ENCODE data around the gene NPTN. TPM values are rescaled to one million over a fixed set of nuclear protein-coding genes. Genes with fewer than 3 reads are reported as not detected.

NPTN gene
- polyA plus RNA-seq, 3 donors, result 86.5 to 137 (median 88.0) TPM

DNA sequence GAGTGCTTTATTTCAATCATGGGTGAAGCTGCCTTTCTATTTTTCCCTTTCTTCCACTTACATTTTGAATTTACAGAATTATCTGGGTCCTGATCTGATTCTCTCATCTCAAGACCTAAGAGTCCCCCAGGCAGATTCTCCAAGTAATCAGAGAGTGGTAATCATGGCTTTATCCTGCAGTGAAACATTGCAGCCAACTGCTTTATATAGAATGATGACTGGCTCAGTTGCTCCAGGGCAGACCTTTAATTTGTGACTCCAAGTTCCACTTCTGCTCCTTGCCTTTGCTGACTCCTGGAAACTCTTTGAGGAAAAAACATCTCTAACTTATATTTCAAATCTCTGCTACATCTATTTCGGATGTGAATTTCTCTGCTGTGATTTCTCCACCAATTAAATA, 25.5 kb upstream of the NPTN start:
- Mint-ChIP-seq H3K4me1 (no peaks in the 10 kb centered on the region), H3K9me3 (peaks cover 0 to 13% (median 6%) of the 10 kb centered on the region in 7 donors), H3K36me3 (no peaks in the 10 kb centered on the region), H3K4me3 (no peak overlapping the region), H3K27me3 (ENCODE audit: low read depth in 3 of 3) (peaks cover 0 to 12% (median 9%) of the 10 kb centered on the region in 3 donors), H3K27ac (no peak overlapping the region)
- H3K79me2 ChIP-seq (ENCODE audit: insufficient read depth, low read length), result no peaks in the 10 kb centered on the region
- TF ChIP-seq, protein P1, sequence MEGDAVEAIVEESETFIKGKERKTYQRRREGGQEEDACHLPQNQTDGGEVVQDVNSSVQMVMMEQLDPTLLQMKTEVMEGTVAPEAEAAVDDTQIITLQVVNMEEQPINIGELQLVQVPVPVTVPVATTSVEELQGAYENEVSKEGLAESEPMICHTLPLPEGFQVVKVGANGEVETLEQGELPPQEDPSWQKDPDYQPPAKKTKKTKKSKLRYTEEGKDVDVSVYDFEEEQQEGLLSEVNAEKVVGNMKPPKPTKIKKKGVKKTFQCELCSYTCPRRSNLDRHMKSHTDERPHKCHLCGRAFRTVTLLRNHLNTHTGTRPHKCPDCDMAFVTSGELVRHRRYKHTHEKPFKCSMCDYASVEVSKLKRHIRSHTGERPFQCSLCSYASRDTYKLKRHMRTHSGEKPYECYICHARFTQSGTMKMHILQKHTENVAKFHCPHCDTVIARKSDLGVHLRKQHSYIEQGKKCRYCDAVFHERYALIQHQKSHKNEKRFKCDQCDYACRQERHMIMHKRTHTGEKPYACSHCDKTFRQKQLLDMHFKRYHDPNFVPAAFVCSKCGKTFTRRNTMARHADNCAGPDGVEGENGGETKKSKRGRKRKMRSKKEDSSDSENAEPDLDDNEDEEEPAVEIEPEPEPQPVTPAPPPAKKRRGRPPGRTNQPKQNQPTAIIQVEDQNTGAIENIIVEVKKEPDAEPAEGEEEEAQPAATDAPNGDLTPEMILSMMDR (IDR thresholded peaks at IDR 0.05), result no peak
- no CpG with 5 or more reads among the region's 1 CpG for WGBS (ENCODE audit: insufficient coverage)
- no peaks in the 10 kb centered on the region for H3K27me3 ChIP-seq (ENCODE audit: control insufficient read depth in 2 of 2, insufficient read depth in 2 of 2, low read length in 2 of 2)
- intact Hi-C loops (cut with micrococcal nuclease), result no loop called here
- no peak overlapping the region for H3K4me2 ChIP-seq (replicated peaks; ENCODE audit: extremely low read depth, low read length, poor library complexity, severe bottlenecking)
- no peaks in the 10 kb centered on the region for H4K20me1 ChIP-seq (ENCODE audit: insufficient read depth, low read length)
- H3K27ac ChIP-seq (ENCODE audit: low read depth in 1 of 2, low read length in 2 of 2), result no peak overlapping the region
- no peak overlapping the region for H3K9ac ChIP-seq (ENCODE audit: insufficient read depth, low read length, poor library complexity, severe bottlenecking)
- no peaks in the 10 kb centered on the region for H3K36me3 ChIP-seq (replicated peaks in 1 of 2; ENCODE audit: control insufficient read depth in 1 of 2, insufficient read depth in 2 of 2, low read length in 2 of 2)
- no peak overlapping the region for H3K4me3 ChIP-seq (replicated peaks in 1 of 3; ENCODE audit: low read depth in 2 of 3, low read length in 3 of 3)
- no peak for DNase-seq
- no peak overlapping the region for H2AFZ ChIP-seq (ENCODE audit: insufficient read depth, low read depth, low read length, poor library complexity, severe bottlenecking)
- H3K4me1 ChIP-seq (ENCODE audit: control insufficient read depth in 1 of 2, insufficient read depth in 2 of 2, low read length in 2 of 2), result no peaks in the 10 kb centered on the region
- peaks cover 0 to 6% of the 10 kb centered on the region in 2 donors for H3K9me3 ChIP-seq (replicated peaks in 1 of 2; ENCODE audit: control insufficient read depth in 1 of 2, insufficient read depth in 1 of 2, low read length in 2 of 2)

DNA sequence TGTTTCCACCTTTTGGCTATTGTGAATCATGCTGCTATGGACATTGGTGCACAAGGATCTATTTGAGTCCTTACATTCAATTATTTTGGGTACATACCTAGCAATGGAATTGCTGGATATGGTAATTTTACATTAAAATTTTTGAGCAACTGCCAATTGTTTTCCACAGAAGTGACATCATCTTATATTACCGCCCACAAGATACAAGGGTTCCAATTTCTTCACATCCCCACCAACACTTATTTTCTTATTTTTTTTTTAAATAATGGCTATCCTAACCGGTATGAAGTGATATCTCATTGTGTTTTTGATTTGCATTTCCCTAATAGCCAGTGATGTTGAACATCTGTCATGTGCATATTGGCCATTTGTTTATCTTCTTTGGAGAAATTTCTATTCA, 22.5 kb upstream of the NPTN start:
- Histone ChIP-seq H2AFZ (ENCODE audit: insufficient read depth, low read depth, low read length, poor library complexity, severe bottlenecking) (no peak overlapping the region), H3K9me3 (replicated peaks in 1 of 2; ENCODE audit: control insufficient read depth in 1 of 2, insufficient read depth in 1 of 2, low read length in 2 of 2) (no peaks in the 10 kb centered on the region), H3K79me2 (ENCODE audit: insufficient read depth, low read length) (no peaks in the 10 kb centered on the region), H3K4me3 (replicated peaks in 1 of 3; ENCODE audit: low read depth in 2 of 3, low read length in 3 of 3) (no peak overlapping the region), H3K4me1 (ENCODE audit: control insufficient read depth in 1 of 2, insufficient read depth in 2 of 2, low read length in 2 of 2) (peaks cover 8 to 10% of the 10 kb centered on the region in 2 donors), H3K36me3 (replicated peaks in 1 of 2; ENCODE audit: control insufficient read depth in 1 of 2, insufficient read depth in 2 of 2, low read length in 2 of 2) (no peaks in the 10 kb centered on the region), H3K9ac (ENCODE audit: insufficient read depth, low read length, poor library complexity, severe bottlenecking) (no peak overlapping the region), H3K27me3 (ENCODE audit: control insufficient read depth in 2 of 2, insufficient read depth in 2 of 2, low read length in 2 of 2) (no peaks in the 10 kb centered on the region), H3K4me2 (replicated peaks; ENCODE audit: extremely low read depth, low read length, poor library complexity, severe bottlenecking) (no peak overlapping the region), H4K20me1 (ENCODE audit: insufficient read depth, low read length) (no peaks in the 10 kb centered on the region), H3K27ac (ENCODE audit: low read depth in 1 of 2, low read length in 2 of 2) (no peak overlapping the region)
- peaks cover 12% of the 10 kb centered on the region for H3K4me1 Mint-ChIP-seq
- H3K36me3 Mint-ChIP-seq, result no peaks in the 10 kb centered on the region
- TF ChIP-seq, protein P1 (IDR thresholded peaks at IDR 0.05), result no peak
- no CpG with 5 or more reads among the region's 2 CpGs for WGBS (ENCODE audit: insufficient coverage)
- H3K27ac Mint-ChIP-seq, result no peak overlapping the region
- DNase-seq, result no peak
- intact Hi-C loops (cut with micrococcal nuclease), result no loop called here
- peaks cover 0 to 7% (median 7%) of the 10 kb centered on the region in 3 donors for H3K27me3 Mint-ChIP-seq (ENCODE audit: low read depth in 3 of 3)
- peaks cover 0 to 2% (median 0%) of the 10 kb centered on the region in 7 donors for H3K9me3 Mint-ChIP-seq
- no peak overlapping the region for H3K4me3 Mint-ChIP-seq

Measured in CD14-positive monocyte (primary cell).